AG10803 (cell line): Measurements from ENCODE around the gene ADRB1.

Experiments
- DNase-seq: peaks from one replicate; pipeline ENCODE4 v3.0.0; 2010; ENCODE audit warnings: low read depth
- H3K4me3 ChIP-seq: 2 replicates; pipeline ENCODE4 v1.5.1; 2011; ENCODE audit warnings: mild to moderate bottlenecking, low read length, control low read depth
- TF ChIP-seq, protein P1 (sequence below): conservative IDR thresholded peaks from 2 replicates; pipeline ENCODE4 v1.5.1; 2011; ENCODE audit warnings: mild to moderate bottlenecking, low read length, control low read depth, inconsistent platforms

ADRB1 gene

GRCh38 chr10:114061789-114062188 is 18.1 kb downstream of the ADRB1 start:
- H3K4me3 ChIP-seq: no peak overlapping the region
- TF ChIP-seq, protein P1, sequence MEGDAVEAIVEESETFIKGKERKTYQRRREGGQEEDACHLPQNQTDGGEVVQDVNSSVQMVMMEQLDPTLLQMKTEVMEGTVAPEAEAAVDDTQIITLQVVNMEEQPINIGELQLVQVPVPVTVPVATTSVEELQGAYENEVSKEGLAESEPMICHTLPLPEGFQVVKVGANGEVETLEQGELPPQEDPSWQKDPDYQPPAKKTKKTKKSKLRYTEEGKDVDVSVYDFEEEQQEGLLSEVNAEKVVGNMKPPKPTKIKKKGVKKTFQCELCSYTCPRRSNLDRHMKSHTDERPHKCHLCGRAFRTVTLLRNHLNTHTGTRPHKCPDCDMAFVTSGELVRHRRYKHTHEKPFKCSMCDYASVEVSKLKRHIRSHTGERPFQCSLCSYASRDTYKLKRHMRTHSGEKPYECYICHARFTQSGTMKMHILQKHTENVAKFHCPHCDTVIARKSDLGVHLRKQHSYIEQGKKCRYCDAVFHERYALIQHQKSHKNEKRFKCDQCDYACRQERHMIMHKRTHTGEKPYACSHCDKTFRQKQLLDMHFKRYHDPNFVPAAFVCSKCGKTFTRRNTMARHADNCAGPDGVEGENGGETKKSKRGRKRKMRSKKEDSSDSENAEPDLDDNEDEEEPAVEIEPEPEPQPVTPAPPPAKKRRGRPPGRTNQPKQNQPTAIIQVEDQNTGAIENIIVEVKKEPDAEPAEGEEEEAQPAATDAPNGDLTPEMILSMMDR: no peak
- no peak for DNase-seq

GRCh38 chr10:114064151-114065048 is 20.7 kb downstream of the ADRB1 start:
- TF ChIP-seq, protein P1: no peak
- no peak overlapping the region for H3K4me3 ChIP-seq
- DNase-seq: no peak

DNA sequence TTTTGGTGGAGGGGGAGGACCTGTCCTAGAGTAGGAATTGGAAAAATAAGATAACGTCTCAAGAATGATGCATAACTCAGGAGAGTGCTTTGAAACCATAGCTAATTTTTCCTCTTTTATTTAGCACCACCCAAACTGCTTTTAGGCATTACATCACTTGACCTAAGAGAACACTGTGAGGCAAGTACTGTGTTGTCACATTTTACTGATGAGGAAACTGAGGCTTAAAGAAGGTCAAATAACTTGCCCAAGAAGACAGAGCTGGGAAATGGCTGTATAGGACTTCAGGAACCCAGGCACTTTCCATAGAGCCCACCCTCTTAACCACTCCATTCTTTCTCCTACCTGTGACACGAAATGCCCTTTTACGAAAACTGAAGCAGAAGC is 21.4 kb downstream of the ADRB1 start:
- DNase-seq: no peak
- TF ChIP-seq, protein P1: no peak
- no peak overlapping the region for H3K4me3 ChIP-seq

DNA sequence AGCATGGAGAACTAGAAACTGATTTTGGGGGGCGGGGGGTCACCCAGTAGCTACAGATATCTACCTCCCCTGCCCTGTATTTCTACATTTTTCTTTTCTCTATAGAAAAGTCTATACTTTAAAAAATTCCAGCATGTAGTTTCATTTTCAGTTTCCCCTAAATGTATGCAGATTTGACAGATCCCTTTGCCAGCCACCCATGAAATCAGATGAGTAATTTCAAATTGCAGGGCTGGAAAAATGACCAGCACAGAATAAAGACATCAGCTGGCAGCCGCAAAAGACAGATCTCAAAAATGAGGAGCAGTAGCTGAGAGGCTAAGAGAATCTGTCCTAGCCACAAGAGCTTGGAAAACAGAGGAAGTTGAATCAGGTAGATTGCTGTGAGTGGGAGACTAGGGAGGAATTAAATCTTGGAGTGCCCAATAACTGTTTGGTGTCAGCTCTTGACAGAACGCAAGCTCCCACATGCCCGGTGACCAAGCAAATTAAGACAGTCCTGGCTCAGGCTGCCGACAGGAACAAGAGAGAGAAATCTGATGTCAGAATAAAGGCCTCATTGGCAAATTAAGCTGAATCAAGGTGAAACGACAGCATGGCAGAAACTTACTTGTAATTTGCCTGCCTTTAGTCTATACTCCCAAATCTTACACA is 24.5 kb downstream of the ADRB1 start:
- DNase-seq: peak; percentile 19
- 0 out of 2 replicates have a peak overlapping the region, but pooled peaks have one; percentile 9 for H3K4me3 ChIP-seq
- TF ChIP-seq, protein P1: no peak

- H3K4me3 ChIP-seq: no peak overlapping the region
- no peak for DNase-seq
- TF ChIP-seq, protein P1: no peak
Observed at GRCh38 chr10:114070710-114071109, 27.0 kb downstream of the ADRB1 start.

- DNase-seq: no peak
- H3K4me3 ChIP-seq: no peak overlapping the region
- TF ChIP-seq, protein P1: no peak
Observed at GRCh38 chr10:114071178-114071577, 27.5 kb downstream of the ADRB1 start.
